ENCODE measurements around the gene COG1. TPM values are rescaled to one million over a fixed set of nuclear protein-coding genes. Genes with fewer than 3 reads are reported as not detected.
A peak's percentile ranks its signal among the peaks of the same experiment; 100 is the strongest.

The COG1 gene
- total and polyA plus RNA-seq, 9 of the 15 experiments (the other 6 are each of a cell fraction or from before 2014, with no cell fraction given) = 9.5 to 26.8 (median 12.9) TPM

GRCh38 chr17:73228748-73229236, 35.9 kb downstream of the COG1 start (continued):
- TF ChIP-seq MNT (conservative IDR thresholded peaks at IDR 0.05) = peak; percentile 36 to 58
- TF ChIP-seq SMARCE1 (IDR thresholded peaks at IDR 0.05) = peak; percentile 88
- peak; percentile 63 for TF ChIP-seq SMARCB1 (IDR thresholded peaks at IDR 0.05; ENCODE audit: insufficient read length, low read depth)
- peak; percentile 97 for TF ChIP-seq ZNF316 (IDR thresholded peaks at IDR 0.05)
- peak; percentile 80 for TF ChIP-seq ATF3 (IDR thresholded peaks at IDR 0.05)
- no peak; the same call in 1 of the 2 replicates for TF ChIP-seq ATF3 (CRISPR knock-in tag; conservative IDR thresholded peaks at IDR 0.05)
- TF ChIP-seq SREBF1 (IDR thresholded peaks at IDR 0.05; ENCODE audit: borderline replicate concordance, low read depth, low read length) = no peak
- peak; percentile 85 for TF ChIP-seq SMARCA4 (IDR thresholded peaks at IDR 0.05)
- TF ChIP-seq ZNF41 (CRISPR knock-in tag; conservative IDR thresholded peaks at IDR 0.05) = no peak
- TF ChIP-seq CEBPG (CRISPR knock-in tag; IDR thresholded peaks at IDR 0.05) = no peak
- TF ChIP-seq CEBPG (tag; conservative IDR thresholded peaks at IDR 0.05 in 1 of 2, IDR thresholded peaks at IDR 0.05 in 1 of 2) = no peak
- TF ChIP-seq NFXL1 (CRISPR knock-in tag; IDR thresholded peaks at IDR 0.05) = no peak
- peak; percentile 88 for TF ChIP-seq MAFK (IDR thresholded peaks at IDR 0.05; ENCODE audit: low read length)
- no peak for TF ChIP-seq PCBP2 (IDR thresholded peaks at IDR 0.05; ENCODE audit: low read depth, low read length, poor library complexity, severe bottlenecking)
- TF ChIP-seq ZNF830 (CRISPR knock-in tag; IDR thresholded peaks at IDR 0.05) = no peak
- peak; percentile 81; the same call in 1 of the 2 replicates for TF ChIP-seq POLR2AphosphoS5 (IDR thresholded peaks at IDR 0.05; ENCODE audit: control insufficient read depth, insufficient read depth, low read depth, low read length)
- no peak for TF ChIP-seq ATF1 (CRISPR knock-in tag; IDR thresholded peaks at IDR 0.05)
- TF ChIP-seq ATF1 (tag; IDR thresholded peaks at IDR 0.05) = peak; percentile 30; the same call in 1 of the 2 replicates
- TF ChIP-seq ZNF280A (IDR thresholded peaks at IDR 0.05; ENCODE audit: low read depth, partially characterized antibody) = no peak
- TF ChIP-seq CEBPB (tag; IDR thresholded peaks at IDR 0.05) = peak; percentile 69
- TF ChIP-seq CHAMP1 (IDR thresholded peaks at IDR 0.05) = peak; percentile 17; the same call in 1 of the 2 replicates
- TF ChIP-seq PML (IDR thresholded peaks at IDR 0.05; ENCODE audit: low read length) = no peak
- TF ChIP-seq POLR2G (IDR thresholded peaks at IDR 0.05; ENCODE audit: low read depth, low read length) = no peak

Data from K562 (cell line).